Thyroid gland (tissue), 4 donors: ENCODE measurements around the gene JPH2. TPM values are rescaled to one million over a fixed set of nuclear protein-coding genes. Genes with fewer than 3 reads are reported as not detected.

Experiments used
- DNase-seq, 2 donors: peaks; one replicate each; pipeline ENCODE4 v3.0.0-alpha.2; 2019
- H3K27ac ChIP-seq, 3 donors: fragments of 200-600 bp; sonication (generic); 1 replicate in 2 of 3; 2 replicates in 1 of 3; pipeline ENCODE4 v1.5.1; 2016 to 2019; ENCODE audit warnings: mild to moderate bottlenecking in 1 of 3, moderate library complexity in 1 of 3
- H3K27me3 ChIP-seq: fragments of 200-600 bp; sonication (generic); one replicate; pipeline ENCODE4 v1.5.1; 2019
- H3K36me3 ChIP-seq, 2 donors: fragments of 200-600 bp; sonication (generic); one replicate each; pipeline ENCODE4 v1.5.1; 2016 to 2019
- H3K4me1 ChIP-seq, 2 donors: fragments of 200-600 bp; sonication (generic); one replicate each; pipeline ENCODE4 v1.5.1; 2017 to 2019
- H3K4me3 ChIP-seq, 3 donors: fragments of 200-600 bp; sonication (generic); replicated peaks in 1 of 3; 1 replicate in 2 of 3; 2 replicates in 1 of 3; pipeline ENCODE4 v1.5.1; 2016; ENCODE audit warnings: mild to moderate bottlenecking in 1 of 3
- H3K9me3 ChIP-seq: fragments of 200-600 bp; sonication (generic); one replicate; pipeline ENCODE4 v1.5.1; 2017
- CTCF ChIP-seq, 6 experiments: fragments of 200-600 bp in 3 of 6; fragments of 450-650 bp in 3 of 6; sonication (generic) in 3 of 6; IDR thresholded peaks; one replicate each; pipeline ENCODE4 v1.5.1; 2016 to 2019; ENCODE audit warnings: antibody characterized with exemption in 6 of 6, mild to moderate bottlenecking in 2 of 6, inconsistent platforms in 1 of 6, moderate library complexity in 1 of 6
- POLR2A ChIP-seq, 2 donors: fragments of 450-650 bp; IDR thresholded peaks; one replicate each; pipeline ENCODE4 v1.6.1; 2017; ENCODE audit warnings: antibody characterized with exemption in 2 of 2, mild to moderate bottlenecking in 2 of 2, moderate library complexity in 1 of 2
- WGBS, 2 donors: methylation state at CpG; one replicate each; pipeline ENCODE4 v1.1.5; 2017; 5-methylcytosine and 5-hydroxymethylcytosine counted together
- intact Hi-C: fragments of 100-400 bp; cut with DNase I; formaldehyde crosslinking; loops from one replicate; pipeline ENCODE4 v1.15.1; 2023
- total RNA-seq, 4 donors: library from RNA; depleted of rRNA; stranded (reverse); fragments of >200 nt; gene quantifications; one replicate each; pipeline ENCODE4 v1.2.3, GENCODE V29; 2016

Gene JPH2
- total RNA-seq, 4 donors from 2014 or later, result 0.67 to 2.3 (median 1.8) TPM

- WGBS, 2 donors, result 57 to 65% methylated on average over 4 to 7 of the region's 7 CpGs
- Histone ChIP-seq H3K4me1 (no peaks in the 10 kb centered on the region), H3K4me3 (no peak overlapping the region), H3K27me3 (no peaks in the 10 kb centered on the region), H3K36me3 (no peaks in the 10 kb centered on the region), H3K9me3 (no peaks in the 10 kb centered on the region), H3K27ac (no peak overlapping the region)
- no peak for DNase-seq
- intact Hi-C loops, result no loop called here
- TF ChIP-seq CTCF (IDR thresholded peaks at IDR 0.05) (no peak), POLR2A (IDR thresholded peaks at IDR 0.05) (no peak)
These were observed 35.8 kb upstream of the JPH2 start for GRCh38 chr20:44222633-44223368.

GRCh38 chr20:44222027-44222426 lies 35.0 kb upstream of the JPH2 start:
- no peaks in the 10 kb centered on the region for H3K36me3 ChIP-seq
- H3K4me3 ChIP-seq, result no peak overlapping the region
- no peak overlapping the region for H3K27ac ChIP-seq
- TF ChIP-seq POLR2A (IDR thresholded peaks at IDR 0.05) (no peak), CTCF (IDR thresholded peaks at IDR 0.05) (no peak)
- WGBS, 2 donors, result 96 to 97% methylated on average over 5 of the region's 5 CpGs
- no peaks in the 10 kb centered on the region for H3K4me1 ChIP-seq
- H3K27me3 ChIP-seq, result no peaks in the 10 kb centered on the region
- intact Hi-C loops, result no loop called here
- no peak for DNase-seq
- H3K9me3 ChIP-seq, result no peaks in the 10 kb centered on the region

DNA sequence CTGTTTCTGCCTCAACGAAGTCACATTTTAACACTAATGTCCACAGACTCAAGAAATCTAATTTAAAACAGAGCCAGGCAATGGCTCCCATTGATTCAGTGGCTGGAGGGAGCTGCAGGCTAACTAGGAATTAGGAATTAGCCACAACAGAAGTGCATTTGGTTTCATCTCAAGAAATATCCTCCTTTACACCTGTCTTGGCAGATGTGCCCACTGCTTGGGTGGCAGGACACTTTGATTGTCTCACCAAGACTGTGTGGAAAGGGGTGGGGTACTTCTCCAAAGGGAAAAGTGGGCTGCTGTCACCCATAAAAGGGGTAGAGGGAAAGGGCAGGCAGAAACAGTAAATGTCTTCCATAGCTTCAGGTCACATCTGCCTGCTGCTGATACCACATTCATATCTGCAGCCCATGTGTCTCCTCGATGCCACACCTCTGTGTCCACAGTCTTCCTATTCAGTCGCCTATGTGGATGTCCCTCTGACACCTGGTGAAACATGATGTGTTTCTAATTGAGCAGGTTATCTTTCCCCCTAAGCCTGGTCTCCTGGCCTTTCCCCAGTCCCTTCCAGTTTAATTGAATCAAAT lies 34.5 kb upstream of the JPH2 start:
- Histone ChIP-seq H3K4me1 (no peaks in the 10 kb centered on the region), H3K27ac (no peak overlapping the region), H3K9me3 (no peaks in the 10 kb centered on the region), H3K27me3 (no peaks in the 10 kb centered on the region), H3K4me3 (no peak overlapping the region), H3K36me3 (no peaks in the 10 kb centered on the region)
- TF ChIP-seq POLR2A (IDR thresholded peaks at IDR 0.05), result no peak
- TF ChIP-seq CTCF (IDR thresholded peaks at IDR 0.05), result no peak
- intact Hi-C loops, result no loop called here
- DNase-seq, result no peak
- WGBS, 2 donors, result 89 to 90% methylated on average over 3 of the region's 3 CpGs

- no peak overlapping the region for H3K4me3 ChIP-seq
- no peaks in the 10 kb centered on the region for H3K9me3 ChIP-seq
- intact Hi-C loops, result loop anchor here (10.0 kb wide), 2 partner anchors 165 to 255 kb away; partner anchors contain the start of gene TTPAL
- H3K4me1 ChIP-seq, result no peaks in the 10 kb centered on the region
- WGBS, 2 donors, result 61 to 65% methylated on average over 6 of the region's 6 CpGs
- DNase-seq, result no peak
- H3K27ac ChIP-seq, result no peak overlapping the region
- TF ChIP-seq CTCF (IDR thresholded peaks at IDR 0.05) (no peak), POLR2A (IDR thresholded peaks at IDR 0.05) (no peak)
- no peaks in the 10 kb centered on the region for H3K36me3 ChIP-seq
- no peaks in the 10 kb centered on the region for H3K27me3 ChIP-seq
These were observed 32.8 kb upstream of the JPH2 start for GRCh38 chr20:44219791-44220190.

DNA sequence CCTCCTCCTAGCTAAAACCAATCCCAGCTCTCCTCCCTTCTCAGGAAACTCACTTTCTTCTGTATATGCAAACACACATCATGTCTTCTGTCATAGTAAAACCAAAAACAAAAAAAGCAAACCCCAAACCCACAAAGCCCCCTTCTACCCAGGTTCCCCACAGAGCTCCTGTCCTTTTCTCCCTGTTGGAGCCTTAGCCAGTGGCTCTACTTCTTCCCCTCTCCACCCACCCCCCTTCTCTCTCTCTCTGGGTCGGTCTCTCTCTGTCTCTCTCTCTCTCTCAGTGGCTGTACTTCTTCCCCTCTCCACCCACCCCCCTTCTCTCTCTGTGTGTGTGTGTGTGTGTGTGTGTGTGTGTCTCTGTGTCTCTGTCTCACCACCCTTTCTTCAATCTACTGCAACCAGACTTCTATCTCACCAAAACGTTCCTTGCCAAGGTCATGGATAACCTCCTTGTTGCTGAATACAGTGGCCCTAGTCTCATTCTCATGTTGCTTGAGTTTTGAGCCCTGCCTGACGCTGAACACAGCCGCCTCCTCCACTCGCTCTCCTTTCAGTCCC lies 32.3 kb upstream of the JPH2 start:
- no peaks in the 10 kb centered on the region for H3K4me1 ChIP-seq
- WGBS, 2 donors, result 57 to 59% methylated on average over 5 of the region's 5 CpGs
- H3K27me3 ChIP-seq, result no peaks in the 10 kb centered on the region
- H3K27ac ChIP-seq, result no peak overlapping the region
- H3K4me3 ChIP-seq, result no peak overlapping the region
- TF ChIP-seq CTCF (IDR thresholded peaks at IDR 0.05) (no peak), POLR2A (IDR thresholded peaks at IDR 0.05) (no peak)
- H3K36me3 ChIP-seq, result no peaks in the 10 kb centered on the region
- no peak for DNase-seq
- intact Hi-C loops, result loop anchor here (10.0 kb wide), 2 partner anchors 166 to 256 kb away; partner anchors contain the start of gene TTPAL
- no peaks in the 10 kb centered on the region for H3K9me3 ChIP-seq
